ENCODE measurements around the gene LRIT3. TPM values are rescaled to one million over a fixed set of nuclear protein-coding genes. Genes with fewer than 3 reads are reported as not detected.

Gene LRIT3
- total and polyA plus RNA-seq, 10 donors: 0.13 to 0.94 (median 0.28) TPM

DNA sequence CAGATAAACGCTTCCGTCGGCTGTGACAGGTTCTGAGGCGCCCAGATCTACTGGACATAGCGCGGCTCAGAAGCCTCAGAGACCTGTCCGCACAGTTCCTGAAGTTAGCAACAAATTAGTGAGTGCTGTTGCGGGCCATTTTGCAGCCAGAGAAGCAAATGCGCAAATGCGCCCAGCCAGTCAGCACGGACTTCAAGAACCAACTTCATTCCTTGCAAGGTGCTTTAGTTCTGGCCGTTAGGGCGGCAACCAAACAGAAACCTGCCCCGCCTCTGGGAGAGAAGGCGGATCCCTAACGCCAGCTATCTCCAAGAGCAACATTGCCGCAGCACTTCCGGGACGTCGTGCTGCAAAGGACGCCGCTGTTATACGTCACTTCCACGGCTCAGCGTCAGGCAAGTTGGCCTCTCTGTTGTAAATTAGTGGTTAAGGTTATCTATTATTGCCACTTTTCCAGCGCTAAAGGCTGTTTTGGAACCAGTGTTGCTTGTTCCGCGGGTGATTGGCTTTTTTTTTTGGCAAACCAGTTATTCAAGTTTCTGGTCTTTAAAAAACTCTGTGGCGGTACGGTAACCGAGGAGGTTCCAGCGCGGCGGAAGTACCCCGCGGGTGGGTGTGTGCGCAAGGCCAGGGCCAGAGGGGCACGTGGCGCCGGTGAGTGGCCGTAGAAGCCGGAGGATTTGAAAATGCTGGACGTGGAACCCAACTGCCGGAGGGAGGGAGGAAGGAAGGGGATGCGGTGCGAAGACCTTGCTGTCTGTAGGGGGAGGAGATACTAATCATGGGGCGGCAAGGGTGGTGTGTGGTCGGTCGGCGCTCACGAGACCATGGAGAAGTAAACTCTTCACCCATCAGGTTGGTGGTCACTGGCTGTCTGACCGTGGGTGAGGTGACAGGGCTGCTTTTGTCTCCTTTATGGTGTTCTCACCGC, 32.5 kb upstream of the LRIT3 start, which contains the start of gene GAR1:
GAR1 (plus strand) TSS at position 612 of the 931 bp plus-strand sequence. CDS start 403 bp downstream, outside the sequence.
- 0 to 1% (median 0%) methylated on average over 49 to 53 of the region's 53 CpGs for WGBS, 5 donors
- peak; percentile 96 for DNase-seq
- intact Hi-C loops (cut with DNase I; ENCODE audit: low total_unique reads): loop anchor here (10.0 kb wide), 1 partner anchor 1171 kb away; no protein-coding TSS in a partner anchor
- Histone ChIP-seq H3K27ac (peak within 1 kb of the TSS; percentile 80 to 94 (median 89)), H3K27me3 (replicated peaks in 1 of 7) (no peaks in the 10 kb centered on the region), H3K4me1 (peaks cover 6 to 43% (median 28%) of the 10 kb centered on the region in 6 donors), H3K9me3 (no peaks in the 10 kb centered on the region), H3K36me3 (peaks cover 0 to 28% (median 16%) of the 10 kb centered on the region in 6 donors), H3K4me3 (peak within 1 kb of the TSS; percentile 76 to 89 (median 86))
- peak; percentile 84 to 93 (median 92) for TF ChIP-seq POLR2AphosphoS5 (IDR thresholded peaks at IDR 0.05)
- TF ChIP-seq, protein P1, sequence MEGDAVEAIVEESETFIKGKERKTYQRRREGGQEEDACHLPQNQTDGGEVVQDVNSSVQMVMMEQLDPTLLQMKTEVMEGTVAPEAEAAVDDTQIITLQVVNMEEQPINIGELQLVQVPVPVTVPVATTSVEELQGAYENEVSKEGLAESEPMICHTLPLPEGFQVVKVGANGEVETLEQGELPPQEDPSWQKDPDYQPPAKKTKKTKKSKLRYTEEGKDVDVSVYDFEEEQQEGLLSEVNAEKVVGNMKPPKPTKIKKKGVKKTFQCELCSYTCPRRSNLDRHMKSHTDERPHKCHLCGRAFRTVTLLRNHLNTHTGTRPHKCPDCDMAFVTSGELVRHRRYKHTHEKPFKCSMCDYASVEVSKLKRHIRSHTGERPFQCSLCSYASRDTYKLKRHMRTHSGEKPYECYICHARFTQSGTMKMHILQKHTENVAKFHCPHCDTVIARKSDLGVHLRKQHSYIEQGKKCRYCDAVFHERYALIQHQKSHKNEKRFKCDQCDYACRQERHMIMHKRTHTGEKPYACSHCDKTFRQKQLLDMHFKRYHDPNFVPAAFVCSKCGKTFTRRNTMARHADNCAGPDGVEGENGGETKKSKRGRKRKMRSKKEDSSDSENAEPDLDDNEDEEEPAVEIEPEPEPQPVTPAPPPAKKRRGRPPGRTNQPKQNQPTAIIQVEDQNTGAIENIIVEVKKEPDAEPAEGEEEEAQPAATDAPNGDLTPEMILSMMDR (IDR thresholded peaks at IDR 0.05 in 8 of 11, conservative IDR thresholded peaks at IDR 0.05 in 3 of 11): peak in 1 of 11 experiments; percentile 17
- TF ChIP-seq POLR2A (IDR thresholded peaks at IDR 0.05): peak in 1 of 3 donors; percentile 24

DNA sequence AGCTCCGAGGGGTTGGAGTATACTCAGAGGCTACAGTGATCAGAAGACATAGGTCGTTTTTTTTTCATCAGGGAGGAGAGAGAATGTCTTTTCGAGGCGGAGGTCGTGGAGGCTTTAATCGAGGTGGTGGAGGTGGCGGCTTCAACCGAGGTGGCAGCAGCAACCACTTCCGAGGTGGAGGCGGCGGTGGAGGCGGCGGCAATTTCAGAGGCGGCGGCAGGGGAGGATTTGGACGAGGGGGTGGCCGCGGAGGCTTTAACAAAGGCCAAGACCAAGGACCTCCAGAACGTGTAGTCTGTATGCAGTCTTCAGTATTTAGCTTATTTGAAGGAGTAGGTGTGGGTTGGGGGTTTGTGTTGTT, 31.8 kb upstream of the LRIT3 start:
- 0 to 1% (median 1%) methylated on average over 19 of the region's 19 CpGs for WGBS, 5 donors
- DNase-seq: peak; percentile 86

DNA sequence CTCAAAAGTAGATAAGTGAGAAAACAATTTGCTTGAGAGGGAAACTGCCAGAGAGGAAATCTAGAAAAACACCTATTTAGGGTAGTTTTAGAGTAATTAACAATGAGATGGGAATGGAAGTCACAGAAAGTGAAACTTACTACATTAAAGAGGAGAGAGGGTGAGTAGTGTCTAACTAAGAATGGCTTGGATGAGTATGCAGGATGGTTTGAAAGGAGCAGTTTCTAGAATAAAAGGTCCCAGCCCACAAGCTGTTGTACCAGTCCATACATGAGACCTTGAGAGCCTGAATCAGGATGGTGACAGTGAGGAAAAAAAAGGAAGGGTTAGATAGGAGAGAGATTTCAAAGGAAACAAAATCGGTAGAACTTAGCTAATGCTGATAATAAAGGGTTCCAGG, 31.0 kb upstream of the LRIT3 start:
- Histone ChIP-seq H3K4me3 (peak overlapping the region in 3 of 8 donors; percentile 76 to 88 (median 84)), H3K4me1 (peaks cover 6 to 48% (median 28%) of the 10 kb centered on the region in 6 donors), H3K36me3 (peaks cover 0 to 43% (median 25%) of the 10 kb centered on the region in 6 donors), H3K27me3 (replicated peaks in 1 of 7) (no peaks in the 10 kb centered on the region), H3K27ac (no peak overlapping the region), H3K9me3 (no peaks in the 10 kb centered on the region)
- no peak for DNase-seq
- TF ChIP-seq, protein P1 (IDR thresholded peaks at IDR 0.05 in 8 of 11, conservative IDR thresholded peaks at IDR 0.05 in 3 of 11): no peak
- no peak for TF ChIP-seq POLR2A (IDR thresholded peaks at IDR 0.05)
- TF ChIP-seq POLR2AphosphoS5 (IDR thresholded peaks at IDR 0.05): no peak
- intact Hi-C loops (cut with DNase I; ENCODE audit: low total_unique reads): loop anchor here (10.0 kb wide), 1 partner anchor 1172 kb away; no protein-coding TSS in a partner anchor
- WGBS, 5 donors: 60 to 79% (median 66%) methylated on average over 1 of the region's 1 CpG

More for the DNA sequence above, 31.8 kb upstream of the LRIT3 start:
- TF ChIP-seq POLR2AphosphoS5 (IDR thresholded peaks at IDR 0.05): no peak
- TF ChIP-seq, protein P1 (IDR thresholded peaks at IDR 0.05 in 8 of 11, conservative IDR thresholded peaks at IDR 0.05 in 3 of 11): no peak
- TF ChIP-seq POLR2A (IDR thresholded peaks at IDR 0.05): no peak
- H3K36me3 ChIP-seq: peaks cover 0 to 35% (median 21%) of the 10 kb centered on the region in 6 donors
- H3K9me3 ChIP-seq: no peaks in the 10 kb centered on the region
- peaks cover 6 to 48% (median 28%) of the 10 kb centered on the region in 6 donors for H3K4me1 ChIP-seq
- H3K27me3 ChIP-seq (replicated peaks in 1 of 7): no peaks in the 10 kb centered on the region
- H3K4me3 ChIP-seq: peak overlapping the region; percentile 76 to 89 (median 86)
- intact Hi-C loops (cut with DNase I; ENCODE audit: low total_unique reads): loop anchor here (10.0 kb wide), 1 partner anchor 1171 kb away; no protein-coding TSS in a partner anchor
- peak overlapping the region; percentile 80 to 94 (median 89) for H3K27ac ChIP-seq
